ENCODE results near the gene PLN.

The PLN gene

DNA sequence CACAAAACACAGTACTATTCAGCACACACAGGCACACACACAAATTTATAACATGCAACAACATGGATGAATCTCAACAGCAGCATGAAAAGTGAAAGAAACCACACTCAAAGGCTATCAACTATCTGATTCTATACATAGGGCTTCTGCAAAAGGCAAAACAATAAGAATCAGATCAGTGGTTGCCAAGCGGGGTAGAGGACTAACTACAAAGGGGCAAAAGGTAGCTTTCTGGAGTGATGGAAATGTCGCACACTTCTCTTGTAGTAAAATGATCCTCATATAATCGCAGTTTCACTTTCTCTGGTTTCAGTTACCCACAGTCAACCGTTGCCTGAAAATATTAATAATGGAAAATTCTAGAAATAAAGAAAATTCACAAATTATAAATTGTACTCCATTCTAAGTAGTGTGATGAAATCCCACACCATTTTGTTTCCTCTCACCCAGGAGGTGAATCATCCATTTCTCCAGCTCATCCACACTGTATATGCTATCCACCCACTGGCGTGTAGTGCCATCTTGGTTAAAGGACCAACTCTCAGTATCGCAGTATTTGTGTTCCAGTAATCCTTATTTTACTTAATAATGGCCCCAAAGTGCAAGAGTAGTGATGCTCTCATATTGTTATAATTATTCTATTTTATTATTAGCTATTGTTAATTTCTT, 12.8 kb upstream of the PLN start:
- ChIA-PET CTCF (no interaction called here), POLR2A (no interaction called here)
- Histone ChIP-seq H3K9me3 (ENCODE audit: control insufficient read depth, insufficient read depth, low read depth, low read length) (no peaks in the 10 kb centered on the region; the same call in 1 of the 2 replicates), H3K4me3 (ENCODE audit: low read depth, low read length) (no peak overlapping the region), H3K4me1 (ENCODE audit: control insufficient read depth, insufficient read depth, low read length) (no peaks in the 10 kb centered on the region), H3K27ac (ENCODE audit: extremely low read depth, low read depth, low read length) (no peak overlapping the region), H3K36me3 (ENCODE audit: control insufficient read depth in 2 of 2, insufficient read depth in 1 of 2, low read length in 2 of 2) (no peaks in the 10 kb centered on the region)
- TF ChIP-seq, protein P1, sequence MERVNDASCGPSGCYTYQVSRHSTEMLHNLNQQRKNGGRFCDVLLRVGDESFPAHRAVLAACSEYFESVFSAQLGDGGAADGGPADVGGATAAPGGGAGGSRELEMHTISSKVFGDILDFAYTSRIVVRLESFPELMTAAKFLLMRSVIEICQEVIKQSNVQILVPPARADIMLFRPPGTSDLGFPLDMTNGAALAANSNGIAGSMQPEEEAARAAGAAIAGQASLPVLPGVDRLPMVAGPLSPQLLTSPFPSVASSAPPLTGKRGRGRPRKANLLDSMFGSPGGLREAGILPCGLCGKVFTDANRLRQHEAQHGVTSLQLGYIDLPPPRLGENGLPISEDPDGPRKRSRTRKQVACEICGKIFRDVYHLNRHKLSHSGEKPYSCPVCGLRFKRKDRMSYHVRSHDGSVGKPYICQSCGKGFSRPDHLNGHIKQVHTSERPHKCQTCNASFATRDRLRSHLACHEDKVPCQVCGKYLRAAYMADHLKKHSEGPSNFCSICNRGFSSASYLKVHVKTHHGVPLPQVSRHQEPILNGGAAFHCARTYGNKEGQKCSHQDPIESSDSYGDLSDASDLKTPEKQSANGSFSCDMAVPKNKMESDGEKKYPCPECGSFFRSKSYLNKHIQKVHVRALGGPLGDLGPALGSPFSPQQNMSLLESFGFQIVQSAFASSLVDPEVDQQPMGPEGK (tag by site-specific recombination; IDR thresholded peaks at IDR 0.05) = no peak
- TF ChIP-seq ZIC2 (tag by site-specific recombination; IDR thresholded peaks at IDR 0.05) (no peak), ZNF423 (tag by site-specific recombination; IDR thresholded peaks at IDR 0.05) (no peak), ZNF341 (tag by site-specific recombination; IDR thresholded peaks at IDR 0.05; ENCODE audit: low read depth) (no peak), ZFP37 (tag by site-specific recombination; IDR thresholded peaks at IDR 0.05) (no peak), PRDM1 (tag by site-specific recombination; IDR thresholded peaks at IDR 0.05) (no peak), ZNF777 (tag by site-specific recombination; IDR thresholded peaks at IDR 0.05; ENCODE audit: borderline replicate concordance) (no peak), ZNF335 (tag by site-specific recombination; conservative IDR thresholded peaks at IDR 0.05) (no peak), KLF1 (tag by site-specific recombination; IDR thresholded peaks at IDR 0.05) (no peak), ZNF133 (tag by site-specific recombination; IDR thresholded peaks at IDR 0.05) (no peak), ZNF239 (tag by site-specific recombination; IDR thresholded peaks at IDR 0.05) (no peak), ZNF174 (tag by site-specific recombination; IDR thresholded peaks at IDR 0.05) (no peak), ZNF221 (tag by site-specific recombination; IDR thresholded peaks at IDR 0.05; ENCODE audit: borderline replicate concordance) (no peak)
- TF ChIP-seq, protein P2, sequence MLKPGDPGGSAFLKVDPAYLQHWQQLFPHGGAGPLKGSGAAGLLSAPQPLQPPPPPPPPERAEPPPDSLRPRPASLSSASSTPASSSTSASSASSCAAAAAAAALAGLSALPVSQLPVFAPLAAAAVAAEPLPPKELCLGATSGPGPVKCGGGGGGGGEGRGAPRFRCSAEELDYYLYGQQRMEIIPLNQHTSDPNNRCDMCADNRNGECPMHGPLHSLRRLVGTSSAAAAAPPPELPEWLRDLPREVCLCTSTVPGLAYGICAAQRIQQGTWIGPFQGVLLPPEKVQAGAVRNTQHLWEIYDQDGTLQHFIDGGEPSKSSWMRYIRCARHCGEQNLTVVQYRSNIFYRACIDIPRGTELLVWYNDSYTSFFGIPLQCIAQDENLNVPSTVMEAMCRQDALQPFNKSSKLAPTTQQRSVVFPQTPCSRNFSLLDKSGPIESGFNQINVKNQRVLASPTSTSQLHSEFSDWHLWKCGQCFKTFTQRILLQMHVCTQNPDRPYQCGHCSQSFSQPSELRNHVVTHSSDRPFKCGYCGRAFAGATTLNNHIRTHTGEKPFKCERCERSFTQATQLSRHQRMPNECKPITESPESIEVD (tag by site-specific recombination; IDR thresholded peaks at IDR 0.05) = no peak
- TF ChIP-seq, protein P3, sequence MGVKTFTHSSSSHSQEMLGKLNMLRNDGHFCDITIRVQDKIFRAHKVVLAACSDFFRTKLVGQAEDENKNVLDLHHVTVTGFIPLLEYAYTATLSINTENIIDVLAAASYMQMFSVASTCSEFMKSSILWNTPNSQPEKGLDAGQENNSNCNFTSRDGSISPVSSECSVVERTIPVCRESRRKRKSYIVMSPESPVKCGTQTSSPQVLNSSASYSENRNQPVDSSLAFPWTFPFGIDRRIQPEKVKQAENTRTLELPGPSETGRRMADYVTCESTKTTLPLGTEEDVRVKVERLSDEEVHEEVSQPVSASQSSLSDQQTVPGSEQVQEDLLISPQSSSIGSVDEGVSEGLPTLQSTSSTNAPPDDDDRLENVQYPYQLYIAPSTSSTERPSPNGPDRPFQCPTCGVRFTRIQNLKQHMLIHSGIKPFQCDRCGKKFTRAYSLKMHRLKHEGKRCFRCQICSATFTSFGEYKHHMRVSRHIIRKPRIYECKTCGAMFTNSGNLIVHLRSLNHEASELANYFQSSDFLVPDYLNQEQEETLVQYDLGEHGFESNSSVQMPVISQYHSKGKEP (tag by site-specific recombination; IDR thresholded peaks at IDR 0.05) = no peak
- TF ChIP-seq, protein P4, sequence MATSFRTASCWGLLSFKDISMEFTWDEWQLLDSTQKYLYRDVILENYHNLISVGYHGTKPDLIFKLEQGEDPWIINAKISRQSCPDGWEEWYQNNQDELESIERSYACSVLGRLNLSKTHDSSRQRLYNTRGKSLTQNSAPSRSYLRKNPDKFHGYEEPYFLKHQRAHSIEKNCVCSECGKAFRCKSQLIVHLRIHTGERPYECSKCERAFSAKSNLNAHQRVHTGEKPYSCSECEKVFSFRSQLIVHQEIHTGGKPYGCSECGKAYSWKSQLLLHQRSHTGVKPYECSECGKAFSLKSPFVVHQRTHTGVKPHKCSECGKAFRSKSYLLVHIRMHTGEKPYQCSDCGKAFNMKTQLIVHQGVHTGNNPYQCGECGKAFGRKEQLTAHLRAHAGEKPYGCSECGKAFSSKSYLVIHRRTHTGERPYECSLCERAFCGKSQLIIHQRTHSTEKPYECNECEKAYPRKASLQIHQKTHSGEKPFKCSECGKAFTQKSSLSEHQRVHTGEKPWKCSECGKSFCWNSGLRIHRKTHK (tag by site-specific recombination; IDR thresholded peaks at IDR 0.05) = no peak
- TF ChIP-seq, protein P5, sequence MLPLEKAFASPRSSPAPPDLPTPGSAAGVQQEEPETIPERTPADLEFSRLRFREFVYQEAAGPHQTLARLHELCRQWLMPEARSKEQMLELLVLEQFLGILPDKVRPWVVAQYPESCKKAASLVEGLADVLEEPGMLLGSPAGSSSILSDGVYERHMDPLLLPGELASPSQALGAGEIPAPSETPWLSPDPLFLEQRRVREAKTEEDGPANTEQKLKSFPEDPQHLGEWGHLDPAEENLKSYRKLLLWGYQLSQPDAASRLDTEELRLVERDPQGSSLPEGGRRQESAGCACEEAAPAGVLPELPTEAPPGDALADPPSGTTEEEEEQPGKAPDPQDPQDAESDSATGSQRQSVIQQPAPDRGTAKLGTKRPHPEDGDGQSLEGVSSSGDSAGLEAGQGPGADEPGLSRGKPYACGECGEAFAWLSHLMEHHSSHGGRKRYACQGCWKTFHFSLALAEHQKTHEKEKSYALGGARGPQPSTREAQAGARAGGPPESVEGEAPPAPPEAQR (tag by site-specific recombination; IDR thresholded peaks at IDR 0.05) = no peak
